ENCODE data around the gene NXN. TPM values are rescaled to one million over a fixed set of nuclear protein-coding genes. Genes with fewer than 3 reads are reported as not detected.

Gene NXN
- total RNA-seq, 1 experiment from 2014 or later = 57.3 TPM

DNA sequence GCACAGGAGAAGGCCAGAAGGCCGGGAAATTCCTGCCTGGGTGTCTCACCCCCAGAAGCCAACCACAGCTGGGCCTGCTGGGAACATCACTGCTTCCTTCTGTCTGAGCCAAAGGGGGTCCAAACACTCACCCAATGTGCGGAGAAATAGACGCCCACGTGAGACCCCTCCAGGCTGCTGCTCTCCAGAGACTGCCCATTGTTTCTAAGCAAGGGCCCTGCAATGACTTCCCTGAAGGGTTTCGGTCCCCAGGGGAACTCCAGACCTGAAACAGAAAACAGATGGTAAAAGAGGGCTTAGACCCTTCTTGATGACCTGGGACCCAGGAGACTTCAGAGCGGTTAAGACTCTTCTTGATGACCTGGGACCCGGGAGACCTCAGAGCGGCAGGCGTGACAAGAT lies 156.1 kb downstream of the NXN start:
- Mint-ChIP-seq H3K27ac (ENCODE audit: low read depth, unreplicated experiment) (no peak overlapping the region), H3K9me3 (ENCODE audit: unreplicated experiment) (no peaks in the 10 kb centered on the region), H3K4me3 (ENCODE audit: unreplicated experiment) (no peak overlapping the region), H3K36me3 (ENCODE audit: insufficient read depth, unreplicated experiment) (peaks cover 32% of the 10 kb centered on the region), H3K4me1 (ENCODE audit: insufficient read depth, unreplicated experiment) (no peaks in the 10 kb centered on the region), H3K27me3 (ENCODE audit: insufficient read depth, unreplicated experiment) (no peaks in the 10 kb centered on the region)
- TF ChIP-seq, protein P1, sequence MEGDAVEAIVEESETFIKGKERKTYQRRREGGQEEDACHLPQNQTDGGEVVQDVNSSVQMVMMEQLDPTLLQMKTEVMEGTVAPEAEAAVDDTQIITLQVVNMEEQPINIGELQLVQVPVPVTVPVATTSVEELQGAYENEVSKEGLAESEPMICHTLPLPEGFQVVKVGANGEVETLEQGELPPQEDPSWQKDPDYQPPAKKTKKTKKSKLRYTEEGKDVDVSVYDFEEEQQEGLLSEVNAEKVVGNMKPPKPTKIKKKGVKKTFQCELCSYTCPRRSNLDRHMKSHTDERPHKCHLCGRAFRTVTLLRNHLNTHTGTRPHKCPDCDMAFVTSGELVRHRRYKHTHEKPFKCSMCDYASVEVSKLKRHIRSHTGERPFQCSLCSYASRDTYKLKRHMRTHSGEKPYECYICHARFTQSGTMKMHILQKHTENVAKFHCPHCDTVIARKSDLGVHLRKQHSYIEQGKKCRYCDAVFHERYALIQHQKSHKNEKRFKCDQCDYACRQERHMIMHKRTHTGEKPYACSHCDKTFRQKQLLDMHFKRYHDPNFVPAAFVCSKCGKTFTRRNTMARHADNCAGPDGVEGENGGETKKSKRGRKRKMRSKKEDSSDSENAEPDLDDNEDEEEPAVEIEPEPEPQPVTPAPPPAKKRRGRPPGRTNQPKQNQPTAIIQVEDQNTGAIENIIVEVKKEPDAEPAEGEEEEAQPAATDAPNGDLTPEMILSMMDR (IDR thresholded peaks at IDR 0.05; ENCODE audit: unreplicated experiment) = no peak
- BruUV-seq (replicated peaks) = no TSS peak
- ChIA-PET POLR2A (no interaction called here), CTCF (no interaction called here)
- intact Hi-C loops (cut with micrococcal nuclease) = no loop called here
- DNase-seq (ENCODE audit: unreplicated experiment) = no peak

DNA sequence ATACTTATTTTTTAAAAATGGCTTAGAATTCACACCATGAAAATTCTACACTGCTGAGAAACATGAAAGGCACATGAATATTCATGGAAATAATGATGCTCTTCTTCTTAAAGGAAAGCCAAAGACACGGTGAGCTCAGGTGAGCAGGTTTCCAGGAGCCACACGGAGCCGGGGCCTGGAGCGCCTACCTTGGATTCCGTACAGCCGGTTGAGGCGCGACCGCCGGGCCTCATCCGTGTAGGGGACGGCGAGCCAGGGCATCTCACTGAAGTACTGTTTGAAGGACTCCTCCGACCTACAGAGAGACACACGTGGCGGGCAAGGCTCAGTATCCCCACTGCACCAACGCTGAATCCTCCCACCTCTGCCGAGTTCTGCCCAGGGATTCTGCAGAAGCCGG lies 160.3 kb downstream of the NXN start:
- no peaks in the 10 kb centered on the region for H3K27me3 Mint-ChIP-seq (ENCODE audit: insufficient read depth, unreplicated experiment)
- ChIA-PET CTCF (no interaction called here), POLR2A (no interaction called here)

DNA sequence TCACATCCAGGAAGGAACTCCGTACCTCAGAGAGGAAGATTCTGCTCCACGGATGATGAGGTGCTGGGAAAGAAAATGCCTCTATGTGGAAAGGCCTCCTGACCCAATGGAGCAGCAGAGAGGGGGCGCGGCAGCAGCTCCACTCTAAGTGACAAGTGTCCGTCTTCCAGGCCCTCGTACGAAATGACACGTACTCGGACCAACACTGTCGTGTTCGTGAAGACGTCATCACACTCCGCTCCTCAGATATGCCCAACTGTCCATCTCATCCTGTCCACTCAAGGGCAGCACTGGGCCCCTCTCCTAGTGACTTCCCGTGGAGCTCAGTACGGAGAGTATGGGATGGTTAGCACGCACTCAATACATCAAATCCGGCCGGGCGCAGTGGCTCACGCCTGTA lies 165.2 kb downstream of the NXN start:
- Mint-ChIP-seq H3K27ac (ENCODE audit: low read depth, unreplicated experiment) (no peak overlapping the region), H3K27me3 (ENCODE audit: insufficient read depth, unreplicated experiment) (no peaks in the 10 kb centered on the region), H3K4me3 (ENCODE audit: unreplicated experiment) (no peak overlapping the region), H3K36me3 (ENCODE audit: insufficient read depth, unreplicated experiment) (peaks cover 37% of the 10 kb centered on the region), H3K4me1 (ENCODE audit: insufficient read depth, unreplicated experiment) (no peaks in the 10 kb centered on the region), H3K9me3 (ENCODE audit: unreplicated experiment) (no peaks in the 10 kb centered on the region)
- ChIA-PET CTCF (interaction anchor here (1.1 to 1.5 kb wide), 2 partner anchors 167 to 182 kb away, joined by 3 read pairs; partner anchors contain the start of gene TIMM22), POLR2A (interaction anchor here (1.0 kb wide), 1 partner anchor 33 kb away, joined by 4 read pairs; the partner anchor contains the start of genes GLOD4 and MRM3)
- BruUV-seq (replicated peaks) = no TSS peak
- intact Hi-C loops (cut with micrococcal nuclease) = no loop called here
- TF ChIP-seq, protein P1 (IDR thresholded peaks at IDR 0.05; ENCODE audit: unreplicated experiment) = no peak
- no peak for DNase-seq (ENCODE audit: unreplicated experiment)

More for the DNA sequence above, 160.3 kb downstream of the NXN start:
- intact Hi-C loops (cut with micrococcal nuclease) = no loop called here
- Mint-ChIP-seq H3K36me3 (ENCODE audit: insufficient read depth, unreplicated experiment) (peaks cover 44% of the 10 kb centered on the region), H3K9me3 (ENCODE audit: unreplicated experiment) (no peaks in the 10 kb centered on the region), H3K4me1 (ENCODE audit: insufficient read depth, unreplicated experiment) (no peaks in the 10 kb centered on the region), H3K4me3 (ENCODE audit: unreplicated experiment) (no peak overlapping the region), H3K27ac (ENCODE audit: low read depth, unreplicated experiment) (no peak overlapping the region)
- no peak for DNase-seq (ENCODE audit: unreplicated experiment)
- TF ChIP-seq, protein P1 (IDR thresholded peaks at IDR 0.05; ENCODE audit: unreplicated experiment) = no peak
- no TSS peak for BruUV-seq (replicated peaks)

DNA sequence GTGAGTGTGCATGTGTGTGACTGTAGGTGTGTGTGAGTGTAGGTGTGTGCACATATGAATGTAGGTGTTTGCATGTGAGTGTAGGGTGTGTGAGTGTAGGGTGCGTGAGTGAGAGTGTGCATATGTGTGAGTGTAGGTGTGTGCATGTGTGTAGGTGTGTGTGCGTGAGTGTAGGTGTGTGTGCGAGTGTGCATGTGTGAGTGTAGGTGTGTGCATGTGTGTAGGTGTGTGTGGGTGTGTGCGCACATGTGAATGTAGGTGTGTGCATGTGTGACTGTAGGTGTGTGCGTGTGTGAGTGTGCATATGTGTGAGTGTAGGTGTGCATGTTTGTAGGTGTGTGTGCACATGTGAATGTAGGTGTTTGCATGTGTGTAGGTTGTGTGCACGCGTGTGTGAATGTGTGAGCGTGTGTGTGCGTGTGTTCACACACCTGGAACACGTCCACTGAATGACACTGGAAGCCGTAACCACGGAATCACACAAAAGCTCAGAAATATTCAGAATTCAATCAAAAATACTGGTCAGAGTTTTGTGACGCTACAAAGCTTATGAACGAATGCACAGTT lies 166.9 kb downstream of the NXN start:
- H3K36me3 Mint-ChIP-seq (ENCODE audit: insufficient read depth, unreplicated experiment) = peaks cover 26% of the 10 kb centered on the region
- H3K27me3 Mint-ChIP-seq (ENCODE audit: insufficient read depth, unreplicated experiment) = no peaks in the 10 kb centered on the region
- no peaks in the 10 kb centered on the region for H3K9me3 Mint-ChIP-seq (ENCODE audit: unreplicated experiment)
- no peak for DNase-seq (ENCODE audit: unreplicated experiment)
- intact Hi-C loops (cut with micrococcal nuclease) = no loop called here
- TF ChIP-seq, protein P1 (IDR thresholded peaks at IDR 0.05; ENCODE audit: unreplicated experiment) = no peak
- ChIA-PET CTCF (interaction anchor here (0.9 to 1.5 kb wide), 2 partner anchors 153 to 168 kb away, joined by 3 to 4 read pairs; no protein-coding TSS in a partner anchor), POLR2A (no interaction called here)
- no peak overlapping the region for H3K4me3 Mint-ChIP-seq (ENCODE audit: unreplicated experiment)
- no TSS peak for BruUV-seq (replicated peaks)
- H3K4me1 Mint-ChIP-seq (ENCODE audit: insufficient read depth, unreplicated experiment) = no peaks in the 10 kb centered on the region
- H3K27ac Mint-ChIP-seq (ENCODE audit: low read depth, unreplicated experiment) = no peak overlapping the region
